ENCODE measurements around the gene GSTO1.

GRCh38 chr10:104316321-104317099, 61.8 kb downstream of the GSTO1 start:
- no peak for TF ChIP-seq SMC3 (conservative IDR thresholded peaks at IDR 0.05; ENCODE audit: poor library complexity)
- no peak for TF ChIP-seq POLR2AphosphoS5 (IDR thresholded peaks at IDR 0.05)
- no peak for TF ChIP-seq CTCF (IDR thresholded peaks at IDR 0.05; ENCODE audit: poor library complexity, severe bottlenecking)
- no peak for TF ChIP-seq EZH2 (IDR thresholded peaks at IDR 0.05; ENCODE audit: borderline replicate concordance, insufficient read depth, low read length, poor library complexity, severe bottlenecking)
- no peak for TF ChIP-seq EP300 (conservative IDR thresholded peaks at IDR 0.05; ENCODE audit: poor library complexity, severe bottlenecking)
- no peak for TF ChIP-seq REST (IDR thresholded peaks at IDR 0.05; ENCODE audit: borderline replicate concordance)
- no peak for TF ChIP-seq RAD21 (conservative IDR thresholded peaks at IDR 0.05)
- TF ChIP-seq MXI1 (conservative IDR thresholded peaks at IDR 0.05; ENCODE audit: poor library complexity, severe bottlenecking), result no peak

All from neural cell (in vitro differentiated cells).